Measurements from ENCODE around the gene RIOK3. TPM values are rescaled to one million over a fixed set of nuclear protein-coding genes. Genes with fewer than 3 reads are reported as not detected.
A peak's percentile ranks its signal among the peaks of the same experiment; 100 is the strongest.

RIOK3 gene
- total RNA-seq, 1 donor from 2014 or later: 49.3 TPM

- DNase-seq (ENCODE audit: missing footprints) (no peak), ATAC-seq (peak; percentile 92)
- intact Hi-C loops (cut with DNase I): loop anchor here (1.0 to 10.0 kb wide), 2 partner anchors 70 to 189 kb away; partner anchors contain the start of gene NPC1
Observed at GRCh38 chr18:23515911-23516546, 62.9 kb downstream of the RIOK3 start.

- intact Hi-C loops (cut with DNase I): loop anchor here (10.0 kb wide), 1 partner anchor 185 kb away; no protein-coding TSS in a partner anchor
Observed at GRCh38 chr18:23519734-23520133, 66.6 kb downstream of the RIOK3 start.

GRCh38 chr18:23521271-23521670 lies 68.2 kb downstream of the RIOK3 start:
- intact Hi-C loops (cut with DNase I): no loop called here
- no peak for DNase-seq (ENCODE audit: missing footprints)
- no peak for ATAC-seq

More at GRCh38 chr18:23519734-23520133, 66.6 kb downstream of the RIOK3 start:
- no peak for DNase-seq (ENCODE audit: missing footprints)
- no peak for ATAC-seq

GRCh38 chr18:23521907-23522306 lies 68.8 kb downstream of the RIOK3 start:
- intact Hi-C loops (cut with DNase I): no loop called here
- ATAC-seq: no peak
- no peak for DNase-seq (ENCODE audit: missing footprints)

GRCh38 chr18:23523429-23524212 lies 70.5 kb downstream of the RIOK3 start:
- intact Hi-C loops (cut with DNase I): no loop called here
- ATAC-seq (no peak), DNase-seq (ENCODE audit: missing footprints) (no peak)

DNA sequence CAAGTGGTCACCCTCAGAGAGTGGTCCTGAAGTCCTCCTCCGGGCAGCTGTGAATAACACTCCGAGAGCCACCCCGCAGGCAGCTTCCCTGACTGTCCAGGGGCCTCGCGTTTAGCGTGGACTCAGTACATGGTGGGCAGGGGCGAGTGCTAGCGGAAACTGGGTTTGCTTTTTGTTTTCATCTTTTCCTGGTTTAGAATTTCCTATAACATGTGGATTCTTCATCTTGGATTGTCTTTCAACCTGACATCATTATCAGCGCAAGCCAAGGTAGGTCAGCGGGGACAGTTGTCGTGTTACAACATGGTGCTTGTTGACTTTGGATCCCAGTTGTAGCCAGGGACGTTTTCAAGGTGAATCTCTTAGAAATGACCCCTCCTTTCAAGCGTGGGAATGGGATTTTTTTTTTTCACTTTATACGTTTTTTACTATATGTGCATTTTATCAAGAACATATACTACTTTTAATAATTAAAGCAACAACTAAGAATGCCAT lies 71.2 kb downstream of the RIOK3 start:
- intact Hi-C loops (cut with DNase I): no loop called here
- ATAC-seq: no peak
- DNase-seq (ENCODE audit: missing footprints): no peak

DNA sequence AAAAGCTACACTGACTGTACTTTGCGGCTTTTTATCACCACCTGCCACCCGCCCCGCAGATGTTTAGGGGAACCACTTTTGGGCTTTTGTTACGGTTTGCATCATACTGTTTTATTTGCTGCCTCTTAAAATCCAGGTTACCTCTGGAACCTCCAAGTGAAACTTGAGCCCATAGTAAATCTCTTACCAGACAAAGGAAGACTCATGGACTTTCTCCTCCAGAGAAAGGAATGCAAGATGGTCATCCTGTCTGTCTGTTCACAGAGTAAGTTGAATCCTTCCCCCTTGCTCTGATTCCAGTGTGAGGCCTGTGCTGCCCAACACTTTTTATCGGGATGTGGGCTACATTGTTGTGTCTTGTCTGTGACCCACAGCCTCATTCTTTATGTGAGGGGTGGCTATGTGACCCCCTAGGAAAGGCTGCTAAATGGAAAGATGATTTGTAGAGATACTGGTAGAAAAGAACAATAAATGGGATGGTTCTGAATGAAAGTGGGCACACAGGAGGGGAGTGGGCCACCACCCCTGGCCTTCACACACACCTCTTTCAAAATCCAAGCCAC lies 73.5 kb downstream of the RIOK3 start:
- intact Hi-C loops (cut with DNase I): no loop called here
- no peak for ATAC-seq
- DNase-seq (ENCODE audit: missing footprints): no peak

GRCh38 chr18:23528580-23529472 lies 75.7 kb downstream of the RIOK3 start:
- DNase-seq (ENCODE audit: missing footprints): no peak
- intact Hi-C loops (cut with DNase I): no loop called here
- peak; percentile 85 for ATAC-seq

- ATAC-seq (no peak), DNase-seq (ENCODE audit: missing footprints) (no peak)
- intact Hi-C loops (cut with DNase I): no loop called here
Observed at GRCh38 chr18:23529604-23530003, 76.5 kb downstream of the RIOK3 start.

DNA sequence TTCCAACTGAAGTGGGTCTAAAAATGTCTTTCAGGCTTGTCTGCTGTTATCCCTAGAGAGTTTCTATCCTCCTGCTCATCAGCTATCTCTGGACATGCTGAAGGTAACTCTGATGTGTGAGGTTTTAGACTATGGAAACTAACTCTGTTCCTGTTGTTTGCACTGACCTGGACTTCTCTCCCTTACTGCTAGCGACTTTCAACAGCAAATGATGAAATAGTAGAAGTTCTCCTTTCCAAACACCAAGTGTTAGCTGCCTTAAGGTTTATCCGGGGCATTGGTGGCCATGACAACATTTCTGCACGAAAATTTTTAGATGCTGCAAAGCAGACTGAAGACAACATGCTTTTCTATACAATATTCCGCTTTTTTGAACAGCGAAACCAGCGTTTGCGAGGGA lies 77.1 kb downstream of the RIOK3 start:
- intact Hi-C loops (cut with DNase I): no loop called here
- DNase-seq (ENCODE audit: missing footprints) (no peak), ATAC-seq (no peak)

- intact Hi-C loops (cut with DNase I): no loop called here
- ATAC-seq: no peak
Observed at GRCh38 chr18:23531912-23532311, 78.8 kb downstream of the RIOK3 start.

More at GRCh38 chr18:23531912-23532311, 78.8 kb downstream of the RIOK3 start:
- DNase-seq (ENCODE audit: missing footprints): no peak

Other genes starting within 250 kb of the RIOK3 start
- 13.0 TPM for gene RMC1, start 50.2 kb downstream of the RIOK3 start, total RNA-seq
- 10.9 TPM for gene NPC1, start 133.2 kb downstream of the RIOK3 start, total RNA-seq
- 6.8 TPM for gene ANKRD29, start 209.6 kb downstream of the RIOK3 start, total RNA-seq
- 4.1 TPM for gene LAMA3, start 236.2 kb downstream of the RIOK3 start, total RNA-seq

Measured in Right ventricle myocardium inferior (tissue), 1 donor.